ENCODE data around the gene PIM3. TPM values are rescaled to one million over a fixed set of nuclear protein-coding genes. Genes with fewer than 3 reads are reported as not detected.

The PIM3 gene
- total and polyA plus RNA-seq, 9 donors = 7.3 to 291 (median 34.1) TPM

DNA sequence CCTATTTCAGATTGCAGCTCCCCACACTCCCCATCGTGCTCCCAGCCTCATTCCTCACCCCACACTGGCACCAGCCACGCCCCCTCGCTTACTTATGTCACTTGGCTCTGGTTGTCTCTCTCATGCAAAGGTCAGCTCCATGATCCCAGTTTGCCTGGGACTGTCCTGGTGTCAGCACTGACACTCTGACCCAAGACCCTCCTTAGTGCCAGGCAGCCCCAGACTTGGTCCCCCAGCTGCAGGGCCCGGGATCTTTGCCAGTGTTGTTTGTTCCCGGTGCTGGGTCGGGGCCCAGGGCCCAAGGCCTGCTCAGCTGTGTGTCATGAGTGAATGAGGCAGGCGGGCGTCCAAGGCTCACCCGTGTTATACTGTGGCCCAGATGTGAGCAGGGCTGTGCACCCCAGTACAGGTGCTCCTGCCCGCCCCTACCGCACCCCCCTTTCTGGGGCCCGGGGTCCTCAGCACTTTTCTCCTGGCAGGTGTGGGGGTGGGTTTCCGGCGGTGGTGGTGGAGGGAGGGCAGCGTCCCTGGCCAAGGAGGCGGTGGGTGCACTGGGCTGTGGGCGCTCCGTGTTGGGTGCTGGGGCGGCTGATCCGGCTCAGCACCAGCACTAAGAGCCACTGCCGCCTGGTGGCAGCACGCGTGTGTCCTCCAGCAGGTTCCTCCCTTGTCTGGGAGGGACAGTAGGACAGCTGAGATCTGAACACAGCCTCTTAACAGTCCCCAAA lies 32.5 kb downstream of the PIM3 start:
- Histone ChIP-seq H3K9me3 (no peaks in the 10 kb centered on the region), H3K36me3 (no peaks in the 10 kb centered on the region), H3K4me3 (no peak overlapping the region), H3K27me3 (no peaks in the 10 kb centered on the region), H3K4me1 (ENCODE audit: insufficient read depth) (no peaks in the 10 kb centered on the region), H3K27ac (no peak overlapping the region)
- WGBS, 3 donors = 34 to 46% (median 39%) methylated on average over 23 of the region's 23 CpGs
- DNase-seq = peak in 3 of 5 donors; percentile 8 to 45 (median 25)
- no peak for TF ChIP-seq EP300 (IDR thresholded peaks at IDR 0.05)
- no peak for TF ChIP-seq POLR2A (IDR thresholded peaks at IDR 0.05)
- TF ChIP-seq, protein P1, sequence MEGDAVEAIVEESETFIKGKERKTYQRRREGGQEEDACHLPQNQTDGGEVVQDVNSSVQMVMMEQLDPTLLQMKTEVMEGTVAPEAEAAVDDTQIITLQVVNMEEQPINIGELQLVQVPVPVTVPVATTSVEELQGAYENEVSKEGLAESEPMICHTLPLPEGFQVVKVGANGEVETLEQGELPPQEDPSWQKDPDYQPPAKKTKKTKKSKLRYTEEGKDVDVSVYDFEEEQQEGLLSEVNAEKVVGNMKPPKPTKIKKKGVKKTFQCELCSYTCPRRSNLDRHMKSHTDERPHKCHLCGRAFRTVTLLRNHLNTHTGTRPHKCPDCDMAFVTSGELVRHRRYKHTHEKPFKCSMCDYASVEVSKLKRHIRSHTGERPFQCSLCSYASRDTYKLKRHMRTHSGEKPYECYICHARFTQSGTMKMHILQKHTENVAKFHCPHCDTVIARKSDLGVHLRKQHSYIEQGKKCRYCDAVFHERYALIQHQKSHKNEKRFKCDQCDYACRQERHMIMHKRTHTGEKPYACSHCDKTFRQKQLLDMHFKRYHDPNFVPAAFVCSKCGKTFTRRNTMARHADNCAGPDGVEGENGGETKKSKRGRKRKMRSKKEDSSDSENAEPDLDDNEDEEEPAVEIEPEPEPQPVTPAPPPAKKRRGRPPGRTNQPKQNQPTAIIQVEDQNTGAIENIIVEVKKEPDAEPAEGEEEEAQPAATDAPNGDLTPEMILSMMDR (IDR thresholded peaks at IDR 0.05) = no peak
- intact Hi-C loops (cut with DNase I) = no loop called here

DNA sequence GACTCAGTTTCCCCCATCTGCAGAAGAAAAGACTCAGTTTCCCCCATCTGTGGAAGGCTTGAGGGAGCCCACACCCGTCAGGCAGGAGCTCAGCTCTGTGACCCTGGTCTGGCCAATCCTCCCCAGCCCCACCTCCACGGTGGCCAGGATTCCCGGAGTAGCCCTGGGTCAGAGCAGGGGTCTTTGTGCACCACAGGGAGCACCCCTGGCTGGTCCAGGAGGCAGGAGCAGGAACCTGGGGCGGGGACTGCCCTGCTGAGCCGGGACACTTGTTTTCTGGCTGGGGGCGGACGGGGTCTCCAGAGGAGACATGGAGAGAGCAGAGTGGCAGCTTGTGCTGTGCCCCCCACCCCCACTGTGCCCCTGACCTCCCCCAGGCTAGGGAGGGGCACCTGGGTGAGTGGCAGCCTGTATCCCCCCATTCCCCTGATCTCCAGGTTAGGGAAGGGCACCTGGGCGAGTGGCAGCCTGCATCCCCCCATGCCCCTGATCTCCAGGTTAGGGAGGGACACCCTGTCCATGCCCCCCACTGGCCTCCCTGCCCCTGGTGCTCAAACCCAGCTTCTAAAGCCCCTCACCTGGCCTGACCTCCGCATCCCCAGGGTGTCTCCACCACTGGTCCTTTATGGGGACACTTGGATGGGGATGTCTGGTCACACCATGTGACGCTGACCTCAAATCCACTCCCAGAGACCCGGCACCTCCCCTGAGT lies 33.2 kb downstream of the PIM3 start:
- intact Hi-C loops (cut with DNase I) = no loop called here
- Histone ChIP-seq H3K9me3 (no peaks in the 10 kb centered on the region), H3K4me1 (ENCODE audit: insufficient read depth) (no peaks in the 10 kb centered on the region), H3K27ac (no peak overlapping the region), H3K36me3 (no peaks in the 10 kb centered on the region), H3K27me3 (no peaks in the 10 kb centered on the region), H3K4me3 (no peak overlapping the region)
- 63 to 72% (median 66%) methylated on average over 11 of the region's 11 CpGs for WGBS, 3 donors
- peak in 1 of 5 donors; percentile 20 for DNase-seq
- TF ChIP-seq POLR2A (IDR thresholded peaks at IDR 0.05) (no peak), EP300 (IDR thresholded peaks at IDR 0.05) (no peak)
- TF ChIP-seq, protein P1 (IDR thresholded peaks at IDR 0.05) = no peak

DNA sequence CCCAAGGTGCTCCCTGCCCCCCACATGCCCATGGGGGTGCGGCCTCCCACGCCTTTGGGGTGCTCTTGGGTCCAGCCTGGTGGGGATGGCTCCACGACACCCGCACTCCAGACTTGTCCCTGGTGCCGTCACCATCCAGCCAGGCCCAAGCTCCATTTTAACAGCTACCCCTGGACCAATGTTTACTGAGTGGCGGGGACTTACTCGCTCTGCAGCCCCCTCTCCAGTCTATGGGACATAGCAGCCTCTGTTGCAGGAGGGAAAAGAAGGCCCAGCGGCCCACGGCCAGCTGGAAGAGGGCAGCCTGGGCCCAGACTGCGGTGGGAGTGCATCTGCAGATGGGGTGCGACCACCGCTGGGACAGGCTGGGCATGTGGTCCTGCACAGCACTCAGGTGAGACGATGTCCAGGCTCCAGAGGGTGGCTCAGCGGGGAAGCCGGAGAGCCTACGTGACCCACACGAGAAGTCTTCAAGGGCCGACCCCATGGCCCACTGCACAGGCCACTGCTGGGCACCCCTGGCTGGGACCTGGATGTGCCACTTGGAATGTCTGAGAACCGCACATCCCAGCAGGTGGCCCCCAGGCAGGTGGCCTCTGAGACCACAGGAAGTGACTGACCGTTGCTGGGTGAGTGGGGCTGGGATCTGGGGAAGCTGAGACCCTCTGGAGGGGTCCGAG lies 33.9 kb downstream of the PIM3 start:
- H3K4me3 ChIP-seq = no peak overlapping the region
- H3K27ac ChIP-seq = no peak overlapping the region
- peak in 2 of 5 donors; percentile 5 to 29 for DNase-seq
- H3K36me3 ChIP-seq = no peaks in the 10 kb centered on the region
- 90 to 94% (median 92%) methylated on average over 21 of the region's 21 CpGs for WGBS, 3 donors
- no peak for TF ChIP-seq POLR2A (IDR thresholded peaks at IDR 0.05)
- TF ChIP-seq EP300 (IDR thresholded peaks at IDR 0.05) = no peak
- TF ChIP-seq, protein P1 (IDR thresholded peaks at IDR 0.05) = no peak
- no peaks in the 10 kb centered on the region for H3K9me3 ChIP-seq
- H3K27me3 ChIP-seq = no peaks in the 10 kb centered on the region
- intact Hi-C loops (cut with DNase I) = no loop called here
- H3K4me1 ChIP-seq (ENCODE audit: insufficient read depth) = peaks cover 2% of the 10 kb centered on the region

DNA sequence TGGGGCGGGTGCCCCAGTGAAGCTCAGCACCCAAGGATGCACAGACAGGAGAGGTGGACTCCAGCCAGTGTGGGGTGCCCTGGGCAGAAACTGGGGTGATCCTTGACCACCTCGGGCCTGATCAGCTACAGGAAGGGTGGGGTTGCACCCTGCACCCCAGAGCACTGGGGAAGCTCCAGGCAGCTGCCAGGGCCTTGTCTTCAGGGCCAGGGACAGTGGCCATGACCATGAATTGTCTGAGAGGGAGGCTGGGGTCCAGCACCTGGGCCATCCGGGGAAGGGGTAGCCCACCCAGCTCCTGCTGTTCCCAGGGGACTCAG lies 34.4 kb downstream of the PIM3 start:
- Histone ChIP-seq H3K4me3 (no peak overlapping the region), H3K9me3 (no peaks in the 10 kb centered on the region), H3K27me3 (no peaks in the 10 kb centered on the region), H3K36me3 (no peaks in the 10 kb centered on the region), H3K4me1 (ENCODE audit: insufficient read depth) (peaks cover 4% of the 10 kb centered on the region), H3K27ac (no peak overlapping the region)
- no peak for DNase-seq
- TF ChIP-seq EP300 (IDR thresholded peaks at IDR 0.05) = no peak
- no peak for TF ChIP-seq POLR2A (IDR thresholded peaks at IDR 0.05)
- TF ChIP-seq, protein P1 (IDR thresholded peaks at IDR 0.05) = no peak
- intact Hi-C loops (cut with DNase I) = no loop called here
- WGBS, 3 donors = 53 to 75% (median 62%) methylated on average over 2 to 3 of the region's 3 CpGs
